Brain microvascular endothelial cell (primary cell): ENCODE data around the gene CAMK4.

Experiments used
- DNase-seq: peaks from one replicate; pipeline ENCODE4 v3.0.0-alpha.2; 2020
- H3K27ac ChIP-seq: fragments of 250-450 bp; sonication (Bioruptor Pico); 2 replicates; pipeline ENCODE4 v1.5.1; 2020; ENCODE audit warnings: mild to moderate bottlenecking, moderate library complexity
- H3K27me3 ChIP-seq: fragments of 250-450 bp; sonication (Bioruptor Pico); replicated peaks from 2 replicates; pipeline ENCODE4 v1.5.1; 2020; ENCODE audit warnings: mild to moderate bottlenecking
- H3K36me3 ChIP-seq: fragments of 250-450 bp; sonication (Bioruptor Pico); replicated peaks from 2 replicates; pipeline ENCODE4 v1.5.1; 2020; ENCODE audit warnings: mild to moderate bottlenecking
- H3K4me3 ChIP-seq: 2 replicates; pipeline ENCODE4 v1.5.1; 2011; ENCODE audit warnings: low read depth, mild to moderate bottlenecking, control low read depth, low read length, moderate library complexity
- in situ Hi-C: cut with HindIII; loops from 2 replicates; pipeline ENCODE4 v1.10.0; 2017; ENCODE audit warnings: low sequenced_read_pairs, low pct_ligation_motif_present
- TF ChIP-seq, protein P1 (sequence below): IDR thresholded peaks from 2 replicates; pipeline ENCODE4 v1.5.1; 2011; ENCODE audit warnings: low read depth, mild to moderate bottlenecking, moderate library complexity, low read length, control low read depth, inconsistent platforms; ENCODE audit errors: missing control alignments

CAMK4 gene

GRCh38 chr5:111227226-111227782 is 3.1 kb downstream of the CAMK4 start:
- no peak for DNase-seq
- Histone ChIP-seq H3K36me3 (no peaks in the 10 kb centered on the region), H3K4me3 (no peak overlapping the region), H3K27ac (no peak overlapping the region), H3K27me3 (no peaks in the 10 kb centered on the region)
- in situ Hi-C loops, result no loop called here
- TF ChIP-seq, protein P1, sequence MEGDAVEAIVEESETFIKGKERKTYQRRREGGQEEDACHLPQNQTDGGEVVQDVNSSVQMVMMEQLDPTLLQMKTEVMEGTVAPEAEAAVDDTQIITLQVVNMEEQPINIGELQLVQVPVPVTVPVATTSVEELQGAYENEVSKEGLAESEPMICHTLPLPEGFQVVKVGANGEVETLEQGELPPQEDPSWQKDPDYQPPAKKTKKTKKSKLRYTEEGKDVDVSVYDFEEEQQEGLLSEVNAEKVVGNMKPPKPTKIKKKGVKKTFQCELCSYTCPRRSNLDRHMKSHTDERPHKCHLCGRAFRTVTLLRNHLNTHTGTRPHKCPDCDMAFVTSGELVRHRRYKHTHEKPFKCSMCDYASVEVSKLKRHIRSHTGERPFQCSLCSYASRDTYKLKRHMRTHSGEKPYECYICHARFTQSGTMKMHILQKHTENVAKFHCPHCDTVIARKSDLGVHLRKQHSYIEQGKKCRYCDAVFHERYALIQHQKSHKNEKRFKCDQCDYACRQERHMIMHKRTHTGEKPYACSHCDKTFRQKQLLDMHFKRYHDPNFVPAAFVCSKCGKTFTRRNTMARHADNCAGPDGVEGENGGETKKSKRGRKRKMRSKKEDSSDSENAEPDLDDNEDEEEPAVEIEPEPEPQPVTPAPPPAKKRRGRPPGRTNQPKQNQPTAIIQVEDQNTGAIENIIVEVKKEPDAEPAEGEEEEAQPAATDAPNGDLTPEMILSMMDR, result no peak

DNA sequence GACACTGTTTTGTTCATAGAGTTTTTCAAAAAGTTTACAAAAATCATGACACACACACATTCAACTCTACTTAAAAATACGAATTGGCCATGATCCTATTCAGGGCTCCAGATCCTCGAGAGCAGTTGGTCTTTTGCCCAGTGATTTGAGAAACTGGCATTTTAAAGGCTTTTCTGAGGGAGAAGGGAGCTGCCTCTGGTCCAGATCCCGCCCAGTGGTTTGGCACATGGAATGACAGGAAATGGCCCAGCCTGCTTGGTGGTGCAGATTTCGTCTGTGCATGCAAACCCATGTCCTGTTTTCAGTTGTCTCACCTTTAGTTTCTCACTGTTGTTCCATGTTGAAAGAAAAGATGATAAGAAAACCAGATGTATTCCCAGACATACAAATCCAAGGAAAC is 3.6 kb downstream of the CAMK4 start:
- Histone ChIP-seq H3K4me3 (no peak overlapping the region), H3K36me3 (no peaks in the 10 kb centered on the region), H3K27ac (no peak overlapping the region), H3K27me3 (no peaks in the 10 kb centered on the region)
- in situ Hi-C loops, result no loop called here
- DNase-seq, result no peak
- TF ChIP-seq, protein P1, result no peak

DNA sequence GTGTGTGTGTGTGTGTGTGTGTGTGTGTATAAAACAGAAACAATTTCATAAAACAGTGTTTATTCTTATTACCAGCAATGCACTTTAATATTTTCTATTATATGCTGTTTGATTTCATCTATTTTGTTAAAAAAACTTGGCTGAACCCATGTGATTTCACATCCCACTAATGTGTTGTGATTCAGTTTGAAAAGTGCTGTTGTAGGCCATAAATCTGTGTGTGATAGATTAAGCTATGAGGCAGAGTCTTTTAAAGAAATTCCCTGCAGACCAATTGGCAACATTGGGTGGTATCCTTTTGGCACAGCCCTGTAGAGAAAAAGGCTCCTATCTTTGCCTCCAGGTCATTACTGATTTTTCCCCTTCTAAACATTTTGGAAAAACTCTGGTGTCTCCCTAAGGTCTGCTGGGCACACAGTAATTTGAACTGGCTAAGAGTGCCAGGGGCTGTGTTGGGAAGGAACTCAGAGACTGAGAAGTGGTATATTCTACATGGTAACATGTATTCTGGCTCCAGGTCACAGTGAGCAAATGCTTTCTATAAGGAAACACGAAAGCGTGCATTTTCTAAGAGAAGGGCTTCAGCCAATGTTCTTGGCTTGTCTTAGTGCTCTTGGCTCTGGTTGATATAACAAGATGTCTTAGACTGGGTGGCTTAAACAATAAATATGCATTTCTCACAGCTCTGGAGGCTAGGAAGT is 4.5 kb downstream of the CAMK4 start:
- Histone ChIP-seq H3K27ac (no peak overlapping the region), H3K27me3 (no peaks in the 10 kb centered on the region), H3K4me3 (no peak overlapping the region), H3K36me3 (no peaks in the 10 kb centered on the region)
- in situ Hi-C loops, result no loop called here
- DNase-seq, result no peak
- TF ChIP-seq, protein P1, result no peak

DNA sequence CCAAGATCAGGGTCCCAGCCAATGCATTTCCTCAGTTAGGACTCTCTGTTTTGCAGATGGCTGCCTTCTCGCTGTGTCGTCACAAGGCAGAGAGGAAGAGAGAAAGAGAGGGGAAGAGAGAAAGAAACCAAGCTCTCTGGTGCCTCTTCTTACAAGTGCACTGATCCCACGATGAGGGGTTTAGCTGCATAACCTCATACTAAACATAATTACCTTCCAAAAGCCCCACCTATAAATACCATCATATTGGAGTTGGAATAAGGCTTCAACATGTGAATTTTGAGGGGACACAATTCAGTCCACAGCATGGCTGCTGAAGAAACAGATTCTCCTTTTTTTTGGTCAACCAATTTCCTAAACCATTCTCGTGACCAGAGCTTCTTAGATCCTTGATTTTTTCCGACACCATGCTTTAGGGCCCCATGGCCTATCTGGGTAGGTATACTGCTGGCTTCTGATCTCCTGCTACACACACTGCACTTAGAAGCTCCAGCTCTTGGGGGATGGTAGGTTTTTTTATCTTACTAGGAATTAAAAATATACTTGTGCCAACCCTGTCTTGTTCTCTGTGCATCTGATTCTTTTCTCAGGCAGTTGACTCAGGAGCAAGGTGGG is 5.1 kb downstream of the CAMK4 start:
- no peak overlapping the region for H3K4me3 ChIP-seq
- H3K27ac ChIP-seq, result no peak overlapping the region
- no peaks in the 10 kb centered on the region for H3K27me3 ChIP-seq
- TF ChIP-seq, protein P1, result no peak
- in situ Hi-C loops, result no loop called here
- no peaks in the 10 kb centered on the region for H3K36me3 ChIP-seq
- no peak for DNase-seq

- Histone ChIP-seq H3K4me3 (no peak overlapping the region), H3K27me3 (no peaks in the 10 kb centered on the region), H3K36me3 (no peaks in the 10 kb centered on the region), H3K27ac (no peak overlapping the region)
- DNase-seq, result no peak
- TF ChIP-seq, protein P1, result no peak
- in situ Hi-C loops, result no loop called here
These were observed 6.0 kb downstream of the CAMK4 start for GRCh38 chr5:111229871-111230810.
